HG02852 (cell line): ENCODE measurements around the gene CRACR2B.

Experiments
- ATAC-seq: cut with Tn5 transposase; IDR thresholded peaks from one replicate; pipeline ENCODE4 v1.9.1; 2021; ENCODE audit warnings: mild to moderate bottlenecking, moderate library complexity; ENCODE audit not compliant: unreplicated experiment

CRACR2B gene

GRCh38 chr11:827897-828192 lies at the start of gene CRACR2B:
Gene CRACR2B, plus strand, starts transcription at chr11:827919. Its CDS starts 689 bp downstream, at chr11:828608.
- no peak for ATAC-seq

GRCh38 chr11:778976-779954 lies 48.5 kb upstream of the CRACR2B start:
- no peak for ATAC-seq

DNA sequence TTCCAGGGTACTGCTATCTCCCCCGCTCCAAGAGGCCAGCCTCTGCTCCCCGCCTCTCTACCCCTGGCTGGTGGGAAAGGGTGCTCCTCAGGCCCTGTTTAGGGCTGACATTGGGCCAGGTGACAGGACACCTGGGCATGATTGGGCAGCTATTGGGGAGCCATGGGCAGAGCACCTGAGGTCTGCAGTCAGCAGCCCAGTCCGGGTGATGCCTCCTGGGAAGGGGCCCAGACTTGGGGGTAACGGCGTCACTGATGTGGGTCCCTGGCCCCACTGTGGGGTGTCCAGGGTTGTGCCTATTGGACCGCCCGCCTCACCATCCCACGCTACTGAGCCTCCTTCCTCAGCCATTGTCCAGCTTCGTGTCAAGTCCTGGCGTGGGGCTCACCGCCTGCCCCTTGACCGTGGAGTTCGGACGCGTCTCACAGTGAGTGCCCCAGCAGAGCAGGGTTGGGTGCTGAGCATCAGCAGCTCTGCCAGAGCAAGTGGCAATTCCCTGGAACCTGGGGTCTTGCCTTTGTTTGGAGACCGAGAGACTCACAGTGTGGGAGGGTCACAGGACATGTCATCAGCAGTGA lies 47.7 kb upstream of the CRACR2B start:
- ATAC-seq, result no peak

- ATAC-seq, result no peak
These were observed 45.2 kb upstream of the CRACR2B start for GRCh38 chr11:782264-783174.

DNA sequence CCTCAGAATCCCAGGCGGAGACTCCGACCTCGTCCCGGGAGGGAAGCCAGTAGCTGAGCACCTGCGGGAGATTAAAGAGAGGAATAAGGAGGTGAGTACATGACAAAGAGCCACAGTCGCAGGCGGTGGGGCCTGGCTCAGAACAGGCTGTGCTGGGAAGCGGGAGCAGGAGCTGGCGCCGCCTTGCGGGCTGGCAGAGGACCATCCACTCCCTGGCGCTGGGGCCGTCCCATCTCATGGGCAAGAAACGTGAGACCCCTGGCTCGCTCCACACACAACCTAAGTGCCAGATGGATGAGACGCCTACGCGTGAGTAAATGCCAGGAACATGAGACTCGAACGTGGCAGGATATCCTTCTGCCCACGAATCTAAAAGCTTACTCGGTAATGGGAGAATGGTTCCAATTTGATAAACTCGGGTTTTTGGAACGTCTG lies 44.1 kb upstream of the CRACR2B start:
- ATAC-seq, result no peak

DNA sequence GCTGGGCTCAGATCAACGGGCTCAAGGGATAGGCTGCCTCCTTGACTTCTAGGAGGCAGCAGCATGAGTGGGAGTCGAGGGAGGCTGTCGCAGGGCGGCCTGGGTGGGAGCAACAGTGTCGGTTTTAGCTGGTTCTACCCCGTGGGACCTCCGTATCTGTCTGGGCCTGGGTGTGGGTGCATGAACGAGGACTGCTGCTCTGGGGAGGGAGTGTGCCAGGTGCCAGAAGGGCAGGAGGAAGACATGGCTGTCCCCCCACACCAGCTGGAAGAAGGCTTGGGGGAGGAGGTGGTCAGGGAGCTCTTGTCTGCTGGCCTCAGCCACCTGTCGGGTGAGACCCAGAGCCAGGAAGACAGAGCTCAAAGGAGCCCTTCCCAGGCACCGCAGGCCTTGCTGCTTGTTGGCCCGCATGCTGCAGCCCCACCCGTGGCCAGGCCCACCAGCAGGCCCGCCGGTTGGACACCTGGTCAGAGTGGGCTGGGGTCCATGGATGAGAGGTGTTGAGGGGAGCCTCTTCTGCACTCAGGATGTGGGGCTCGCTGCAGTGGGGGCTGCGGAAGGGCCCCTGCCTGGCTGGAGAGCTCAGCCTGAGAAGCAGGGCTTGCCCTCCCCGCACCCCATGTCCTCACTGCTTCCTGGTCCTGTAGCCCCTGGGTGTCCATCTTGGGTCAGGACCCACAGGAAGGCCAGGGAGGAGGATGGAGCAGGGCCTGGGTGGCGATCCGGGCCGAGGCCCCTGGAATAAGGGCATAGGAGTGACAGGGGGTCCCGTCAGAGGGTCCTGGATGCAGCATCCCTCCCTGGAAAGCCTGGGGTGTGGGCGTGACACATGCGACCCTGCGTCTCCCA lies 41.3 kb upstream of the CRACR2B start:
- no peak for ATAC-seq

DNA sequence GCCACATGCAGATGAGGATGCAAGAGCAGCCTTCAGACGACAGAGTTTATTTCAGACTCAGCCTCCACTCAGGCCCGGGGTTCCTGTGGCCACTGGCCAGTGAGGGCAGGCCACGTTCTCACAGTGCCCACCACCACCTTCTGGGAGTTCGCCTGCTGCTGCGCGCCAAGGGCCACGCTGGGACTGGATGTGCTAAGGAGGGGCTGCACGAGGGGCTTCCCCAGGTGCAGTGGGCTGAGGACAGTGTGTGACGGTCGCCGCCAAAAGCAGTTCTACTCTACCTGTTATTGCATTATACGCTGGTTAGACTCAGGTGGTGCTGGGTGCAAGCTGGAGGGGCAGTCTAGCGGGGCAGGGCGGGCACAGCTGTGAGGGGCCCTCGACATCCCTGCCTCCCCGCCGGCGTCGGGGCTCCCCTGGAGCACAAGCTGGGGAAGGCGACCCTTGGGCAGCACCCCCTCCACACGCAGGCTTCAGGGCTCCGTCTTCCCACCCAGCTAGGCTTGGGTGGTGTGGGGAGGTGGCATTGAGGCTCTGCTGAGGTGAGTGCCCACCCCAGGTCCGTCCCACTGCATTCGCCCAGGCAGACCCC lies 40.5 kb upstream of the CRACR2B start:
- no peak for ATAC-seq

DNA sequence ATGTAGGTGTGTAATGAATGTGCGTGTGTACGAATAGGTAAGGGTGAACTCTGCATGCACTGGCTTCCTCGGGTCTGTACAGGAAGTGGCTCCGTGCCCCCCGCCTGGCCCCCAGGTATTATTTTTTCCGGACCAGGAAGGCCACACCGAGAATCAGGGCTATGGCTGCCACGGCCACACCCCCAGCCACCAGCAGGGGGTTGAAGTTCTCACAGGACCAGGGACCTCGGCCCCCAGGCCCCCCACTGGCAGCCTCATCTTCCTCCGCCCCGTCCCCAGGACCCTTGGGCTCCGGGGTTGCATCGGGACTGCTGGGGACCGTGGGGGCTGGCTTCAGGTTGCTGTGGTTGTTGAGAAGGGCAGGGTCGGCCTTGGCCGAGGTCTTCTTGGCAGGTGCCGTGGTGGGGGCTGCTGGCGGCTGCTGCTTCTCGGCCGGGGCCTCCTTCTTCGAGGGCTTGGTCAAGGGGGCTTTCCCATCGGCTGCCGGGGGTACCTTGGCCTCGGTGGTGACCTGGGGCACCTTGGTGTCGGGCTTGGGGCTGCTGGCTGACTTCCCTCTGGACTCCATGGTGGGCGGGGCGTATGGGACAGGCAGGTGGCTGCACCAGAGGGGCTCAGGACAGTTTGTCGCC lies 39.6 kb upstream of the CRACR2B start:
- no peak for ATAC-seq

DNA sequence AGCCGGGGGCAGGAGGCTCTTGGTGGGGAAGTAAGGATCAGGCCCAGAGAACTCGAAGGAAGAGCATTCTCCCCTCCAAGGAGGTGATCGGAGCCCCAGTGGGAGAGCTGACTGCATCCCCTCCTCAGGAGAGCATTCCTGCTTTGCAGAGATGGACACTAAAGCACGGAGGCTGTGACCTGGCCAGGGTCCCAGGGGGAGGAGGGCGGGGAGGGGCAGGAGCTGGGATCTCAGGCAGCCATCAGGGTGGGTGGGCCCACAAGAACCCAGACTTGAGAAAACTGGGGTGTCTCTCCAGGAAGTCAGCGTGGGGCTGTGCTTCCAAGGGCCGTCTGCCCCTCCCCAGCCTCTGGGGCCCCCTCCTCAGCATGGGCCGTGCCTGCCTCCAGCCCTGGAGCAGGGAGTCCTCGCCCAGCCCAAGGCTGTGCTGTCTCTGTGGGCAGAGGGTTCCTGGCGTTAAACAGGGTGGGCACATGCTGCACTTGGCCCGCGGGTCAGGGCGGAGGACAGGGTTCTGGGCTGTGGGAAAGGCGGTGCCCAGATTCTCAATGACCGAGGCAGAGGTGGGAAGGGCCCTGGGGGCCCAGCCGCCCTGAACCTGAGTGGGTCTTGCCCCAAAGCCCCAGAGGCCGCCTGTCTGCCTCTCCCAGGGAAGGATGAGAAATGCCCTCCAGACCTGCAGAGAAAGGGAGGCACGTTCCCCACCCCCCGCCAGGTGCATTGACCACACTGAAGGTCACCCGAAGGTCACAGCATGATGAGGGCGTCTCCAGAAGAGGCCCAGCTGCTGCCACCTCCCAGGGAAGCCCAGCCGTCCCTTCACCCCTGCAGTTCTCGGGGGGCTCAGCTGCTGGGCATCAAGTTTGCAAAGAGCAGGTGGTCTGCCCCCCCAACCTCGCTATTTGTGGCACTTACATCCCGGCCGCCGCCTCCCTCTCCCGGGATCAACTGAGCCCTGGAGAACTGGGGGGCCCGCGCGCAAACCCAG lies 38.5 kb upstream of the CRACR2B start:
- ATAC-seq, result no peak

DNA sequence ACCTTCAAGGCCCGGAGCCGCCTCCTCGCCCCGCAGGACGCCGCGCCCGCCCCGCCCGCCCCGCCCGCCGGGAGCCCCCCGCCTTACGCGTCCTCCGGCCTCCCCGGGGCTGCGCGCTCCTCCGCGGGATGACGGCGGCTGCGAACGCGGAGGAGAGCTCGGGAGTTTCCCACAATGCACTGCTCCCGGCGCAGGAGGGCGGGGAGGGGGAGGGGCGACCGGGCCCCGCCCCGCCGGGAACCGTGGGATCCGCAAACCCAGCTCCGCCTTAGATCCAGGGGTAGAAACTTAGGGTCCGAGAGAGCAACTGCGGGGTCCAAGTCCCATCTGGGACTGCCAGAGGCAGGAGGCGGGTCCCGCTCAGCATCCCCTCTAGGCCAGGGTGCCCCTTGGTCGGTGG lies 37.8 kb upstream of the CRACR2B start, which contains the start of gene CEND1:
Gene CEND1 (minus strand): TSS at position 148 of the 400 bp plus-strand sequence. CDS start 1,514 bp downstream, outside the sequence.
- no peak for ATAC-seq

DNA sequence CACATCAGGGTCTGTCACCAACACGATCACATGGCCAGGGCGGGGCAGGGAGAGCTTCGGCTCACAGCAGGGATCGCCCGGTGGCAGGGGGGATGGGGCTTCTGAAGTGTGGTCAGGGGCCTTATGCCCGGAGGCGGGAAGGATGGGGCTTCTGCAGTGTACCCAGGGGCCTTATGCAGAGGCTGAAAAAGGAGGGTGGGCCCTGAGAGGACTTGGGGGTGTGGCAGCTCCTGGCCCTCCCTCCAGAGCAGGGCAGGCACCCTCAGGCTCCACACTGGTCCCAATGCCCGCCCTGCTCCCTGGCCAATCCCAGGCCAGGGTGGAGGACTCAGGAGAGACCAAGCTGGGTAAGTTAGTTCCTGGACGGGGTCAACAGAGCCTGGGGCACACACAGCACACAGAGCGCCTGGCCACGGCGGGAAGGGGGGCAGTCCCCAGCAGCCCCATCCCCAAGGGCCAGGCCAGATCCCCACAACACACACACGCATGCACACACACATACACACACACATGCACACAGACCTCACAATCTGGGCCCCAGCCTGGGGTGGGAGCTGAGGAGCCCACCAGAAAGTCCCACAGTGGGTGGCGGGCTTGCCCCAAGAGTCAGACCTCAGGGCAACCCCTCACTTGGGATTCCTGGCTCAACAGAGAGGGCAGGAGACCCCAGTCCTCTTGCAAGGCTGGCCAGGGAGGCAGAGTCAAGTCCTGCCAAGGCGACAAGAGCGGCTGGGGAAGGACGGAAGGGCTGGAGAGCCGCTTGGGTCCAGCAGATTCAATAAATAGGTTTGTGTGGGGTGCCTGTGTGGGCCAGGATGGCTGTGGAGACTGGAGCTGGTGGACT lies 36.8 kb upstream of the CRACR2B start:
- no peak for ATAC-seq

DNA sequence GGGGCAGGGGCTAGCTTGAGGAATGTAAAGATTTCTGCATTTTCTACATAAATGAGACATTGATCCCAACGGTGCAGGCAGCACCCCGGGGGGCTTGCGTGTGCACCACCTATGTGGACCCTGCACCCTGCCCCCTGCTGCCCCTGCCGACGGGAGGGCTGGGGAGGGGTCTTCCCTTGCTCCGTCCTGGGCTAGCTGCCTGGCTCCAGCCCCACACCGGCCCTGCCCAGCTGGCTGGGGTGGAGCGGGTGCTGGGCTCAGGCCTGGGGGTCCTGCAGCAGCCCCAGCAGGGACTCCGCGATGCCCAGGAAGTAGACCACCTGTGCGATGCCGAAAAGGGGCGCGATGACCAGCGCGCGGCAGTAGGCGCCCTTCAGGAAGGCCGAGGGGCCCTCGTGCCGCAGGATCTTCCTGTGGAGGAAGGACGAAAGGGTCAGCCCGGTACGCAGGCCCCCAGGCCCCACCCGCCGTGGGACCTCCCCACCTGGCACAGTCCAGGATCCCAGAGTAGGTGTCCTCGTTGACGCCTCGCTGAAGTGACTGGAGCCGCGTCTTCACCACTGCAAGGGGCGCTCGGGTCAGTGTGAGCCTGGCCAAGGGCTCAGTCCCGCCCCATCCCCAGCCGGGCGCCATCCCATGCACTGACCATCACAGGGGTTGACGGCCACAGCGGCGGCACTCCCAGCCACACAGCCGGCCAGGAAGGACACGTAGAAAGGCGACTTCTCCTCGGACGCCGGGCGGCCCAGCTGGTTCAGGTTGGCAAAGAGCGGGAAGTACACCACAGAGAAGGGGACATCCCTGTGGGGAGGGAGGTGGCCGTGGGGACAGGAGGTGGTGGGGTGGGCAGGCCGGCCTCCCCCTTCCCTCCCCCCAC lies 35.8 kb upstream of the CRACR2B start:
- no peak for ATAC-seq

- no peak for ATAC-seq
These were observed 35.2 kb upstream of the CRACR2B start for GRCh38 chr11:792535-792821.

GRCh38 chr11:792873-793272 lies 34.8 kb upstream of the CRACR2B start:
- no peak for ATAC-seq

DNA sequence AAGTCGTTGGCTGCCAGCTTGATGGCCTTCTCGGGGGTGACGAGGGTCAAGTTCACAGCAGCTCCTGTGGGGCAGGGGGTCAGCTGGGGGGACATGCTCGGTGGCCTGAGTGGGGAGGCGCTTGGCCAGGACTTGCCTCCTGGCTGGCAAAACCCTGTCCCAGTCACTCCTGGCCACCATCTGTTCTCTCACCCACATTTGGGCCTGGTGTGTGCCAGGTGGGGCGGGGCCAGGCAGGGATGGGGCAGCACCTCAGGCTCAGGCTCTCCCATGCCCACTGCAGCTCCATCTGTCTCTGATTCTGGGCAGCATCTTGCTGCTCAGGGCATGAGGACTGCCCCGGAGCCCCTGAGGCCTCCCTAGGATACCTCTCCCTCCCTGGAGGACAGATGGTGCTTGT lies 34.2 kb upstream of the CRACR2B start:
- no peak for ATAC-seq

DNA sequence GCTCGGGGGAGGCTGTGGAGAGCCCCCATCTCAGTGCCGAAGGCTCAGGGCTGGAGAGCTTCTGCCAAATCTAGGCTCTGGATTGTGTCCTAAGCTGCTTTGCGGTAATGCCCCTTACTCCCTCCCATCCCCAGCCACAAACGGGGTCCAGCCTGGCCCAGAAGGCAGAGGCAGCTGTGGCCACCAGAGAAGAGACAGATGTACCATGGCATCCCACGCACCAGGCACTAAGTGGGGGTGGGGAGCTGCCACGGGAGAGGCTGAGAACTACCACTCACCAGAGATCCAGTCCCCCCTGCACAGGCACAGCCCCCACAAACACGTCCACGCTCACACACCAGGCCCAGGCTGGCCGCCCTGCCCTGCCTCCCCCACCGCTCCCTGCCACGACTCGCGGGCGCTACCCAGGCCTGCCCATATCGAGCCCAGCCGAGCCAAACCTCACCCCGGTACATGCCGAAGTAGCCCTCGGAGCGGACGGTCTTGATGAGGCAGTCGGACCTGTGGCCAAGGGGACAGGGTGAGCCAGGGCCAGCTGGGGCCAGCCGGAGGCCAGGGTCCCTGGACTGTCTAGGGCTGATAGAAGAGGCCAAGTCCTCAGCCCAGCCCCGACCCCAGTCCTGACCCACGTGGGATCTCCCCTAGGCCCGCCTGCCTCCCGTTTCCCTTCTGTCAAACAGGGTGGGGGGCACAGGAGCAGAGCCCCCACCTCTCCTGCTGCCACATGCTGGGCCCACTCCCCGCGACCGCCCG lies 33.5 kb upstream of the CRACR2B start:
- no peak for ATAC-seq
